RWPE2 (cell line): Measurements from ENCODE around the gene NARF.
A peak's percentile ranks its signal among the peaks of the same experiment; 100 is the strongest.
"Not testable (repeated sequence)": the region's sequence is repeated elsewhere in the genome, so short reads cannot be mapped to it uniquely, and the experiment has no call there.

Experiments
- ATAC-seq: fragments of 200-7000 bp; cut with Tn5 transposase; 3 replicates; pipeline ENCODE4 v1.9.1; 2021; ENCODE audit warnings: low read depth
- DNase-seq: peaks from one replicate; pipeline ENCODE4 v3.0.0-alpha.2; 2020; ENCODE audit warnings: low spot score
- H3K27ac ChIP-seq: fragments of 450-650 bp; 2 replicates; pipeline ENCODE4 v1.5.1; 2017; ENCODE audit warnings: mild to moderate bottlenecking; ENCODE audit not compliant: poor library complexity, severe bottlenecking
- H3K27me3 ChIP-seq: fragments of 250-450 bp; sonication (Bioruptor Pico); 2 replicates; pipeline ENCODE4 v1.5.1; 2021; ENCODE audit warnings: mild to moderate bottlenecking, moderate library complexity; ENCODE audit not compliant: insufficient read depth, poor library complexity, severe bottlenecking
- H3K36me3 ChIP-seq: fragments of 250-450 bp; sonication (Bioruptor Pico); 2 replicates; pipeline ENCODE4 v1.5.1; 2020; ENCODE audit warnings: low read depth, mild to moderate bottlenecking, moderate library complexity
- H3K4me1 ChIP-seq: fragments of 250-450 bp; sonication (Bioruptor Pico); 2 replicates; pipeline ENCODE4 v1.5.1; 2021; ENCODE audit warnings: mild to moderate bottlenecking, moderate library complexity; ENCODE audit not compliant: insufficient read depth, poor library complexity, severe bottlenecking
- H3K4me3 ChIP-seq: fragments of 250-450 bp; sonication (Bioruptor Pico); 2 replicates; pipeline ENCODE4 v1.5.1; 2021; ENCODE audit warnings: mild to moderate bottlenecking, moderate library complexity; ENCODE audit not compliant: severe bottlenecking
- H3K9me3 ChIP-seq: fragments of 250-450 bp; sonication (Bioruptor Pico); 2 replicates; pipeline ENCODE4 v1.5.1; 2021; ENCODE audit warnings: mild to moderate bottlenecking, moderate library complexity; ENCODE audit not compliant: severe bottlenecking
- CTCF ChIP-seq: fragments of 450-650 bp; IDR thresholded peaks from one replicate; pipeline ENCODE4 v1.5.1; 2017; ENCODE audit warnings: mild to moderate bottlenecking, moderate library complexity; ENCODE audit not compliant: poor library complexity, severe bottlenecking

Gene NARF

DNA sequence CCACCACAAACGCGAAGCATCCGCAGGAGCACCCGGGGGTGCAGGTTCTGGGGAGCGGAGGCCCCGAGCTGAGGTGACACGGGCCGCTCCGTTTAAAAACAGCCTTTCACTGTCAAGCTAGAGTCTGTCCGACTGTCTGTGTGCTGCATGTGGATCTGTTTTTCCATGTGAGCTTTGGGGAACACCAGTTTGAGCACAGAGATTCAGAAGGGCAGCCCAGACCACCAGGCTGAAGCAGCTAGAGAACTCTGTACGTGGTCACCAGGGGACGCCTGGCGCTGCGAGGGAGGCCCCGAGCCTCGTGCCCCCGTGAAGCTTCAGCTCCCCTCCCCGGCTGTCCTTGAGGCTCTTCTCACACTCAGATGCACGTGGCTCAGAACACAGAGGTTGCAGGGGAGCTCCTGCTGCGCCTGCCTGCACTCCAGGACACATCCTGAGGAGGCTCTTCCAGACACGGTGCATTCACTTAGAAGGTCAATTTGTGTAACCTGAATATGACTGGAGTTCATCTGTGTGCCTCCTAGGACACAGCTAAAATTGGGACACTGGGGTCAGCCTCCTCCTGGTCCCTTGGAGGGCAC is 45.3 kb downstream of the NARF start:
- Histone ChIP-seq H3K4me3 (no peak overlapping the region), H3K27ac (no peak overlapping the region), H3K9me3 (no peaks in the 10 kb centered on the region), H3K4me1 (peaks cover 15% of the 10 kb centered on the region), H3K27me3 (no peaks in the 10 kb centered on the region), H3K36me3 (no peaks in the 10 kb centered on the region)
- TF ChIP-seq CTCF, result no peak
- DNase-seq (no peak), ATAC-seq (no peak)

DNA sequence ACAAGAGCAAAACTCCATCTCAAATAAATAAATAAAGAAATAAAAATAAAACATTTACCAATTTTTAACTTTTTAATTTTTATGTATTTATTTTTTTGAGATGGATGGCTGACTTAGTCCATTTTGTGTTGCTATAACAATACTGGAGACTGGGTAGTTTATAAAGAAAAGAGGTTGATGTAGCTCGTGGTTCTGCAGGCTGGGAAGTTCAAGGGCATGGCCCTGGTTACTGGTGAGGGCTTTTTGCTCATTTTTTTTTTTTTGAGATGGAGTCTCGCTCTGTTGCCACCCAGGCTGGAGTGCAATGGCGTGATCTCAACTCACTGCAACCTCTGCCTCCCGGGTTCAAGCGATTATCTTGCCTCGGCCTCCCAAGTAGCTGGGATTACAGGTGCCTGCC is 46.8 kb downstream of the NARF start:
- no peaks in the 10 kb centered on the region for H3K9me3 ChIP-seq
- no peaks in the 10 kb centered on the region for H3K27me3 ChIP-seq
- ATAC-seq, result no peak
- no peak for DNase-seq
- H3K4me1 ChIP-seq, result peaks cover 15% of the 10 kb centered on the region
- H3K36me3 ChIP-seq, result no peaks in the 10 kb centered on the region
- no peak for TF ChIP-seq CTCF
- no peak overlapping the region for H3K4me3 ChIP-seq
- H3K27ac ChIP-seq, result no peak overlapping the region

DNA sequence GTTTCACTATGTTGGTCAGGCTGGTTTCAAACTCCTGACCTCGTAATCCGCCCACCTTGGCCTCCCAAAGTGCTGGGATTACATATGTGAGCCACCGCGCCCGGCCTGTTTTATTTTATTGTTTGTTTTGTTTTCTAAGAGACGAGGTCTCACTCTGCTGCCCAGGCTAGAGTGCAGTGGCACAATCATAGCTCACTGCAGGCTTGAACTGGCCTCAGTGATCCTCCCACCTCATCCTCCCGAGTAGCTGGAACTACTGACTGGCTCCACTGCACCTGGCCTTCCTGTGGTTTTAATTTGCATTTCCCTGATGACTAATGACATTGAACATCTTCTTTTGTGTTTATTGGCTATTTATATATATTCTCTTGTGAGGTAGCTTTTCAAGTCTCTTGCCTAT is 47.9 kb downstream of the NARF start:
- H3K36me3 ChIP-seq, H3K27ac ChIP-seq, H3K4me3 ChIP-seq, H3K9me3 ChIP-seq, DNase-seq, H3K27me3 ChIP-seq: not testable (repeated sequence)
- peaks cover 15% of the 10 kb centered on the region for H3K4me1 ChIP-seq
- ATAC-seq, result peak; percentile 72

DNA sequence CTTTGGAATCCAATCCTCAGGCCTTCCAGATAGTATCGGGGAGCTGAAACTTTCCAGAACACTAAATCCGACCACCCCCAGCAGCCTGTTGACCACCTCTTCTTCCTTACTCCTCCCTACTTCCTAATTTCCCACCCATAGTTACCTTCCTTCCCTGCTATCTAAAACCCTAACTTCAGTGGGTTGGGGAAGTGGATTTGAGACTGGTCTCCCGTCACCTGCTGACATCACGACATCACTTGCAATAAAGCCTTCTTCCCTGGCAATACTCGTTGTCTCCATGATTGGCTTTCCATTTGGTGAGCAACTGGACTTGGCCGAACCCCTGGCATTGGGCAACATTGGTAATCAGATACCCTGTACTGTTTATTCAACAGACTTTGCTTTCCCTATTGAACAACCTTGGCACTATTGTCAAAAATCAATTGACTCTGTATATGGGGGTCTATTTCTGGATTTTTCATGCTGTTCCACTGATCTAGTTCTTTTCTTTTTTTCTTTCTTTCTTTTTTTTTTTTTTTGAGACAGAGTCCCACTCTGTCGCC is 49.2 kb downstream of the NARF start:
- H3K4me3 ChIP-seq, result no peak overlapping the region
- H3K4me1 ChIP-seq, result peaks cover 7% of the 10 kb centered on the region
- H3K36me3 ChIP-seq, result no peaks in the 10 kb centered on the region
- no peaks in the 10 kb centered on the region for H3K27me3 ChIP-seq
- H3K9me3 ChIP-seq, result no peaks in the 10 kb centered on the region
- no peak overlapping the region for H3K27ac ChIP-seq
- ATAC-seq (no peak), DNase-seq (no peak)
- no peak for TF ChIP-seq CTCF

GRCh38 chr17:82511642-82512041 is 53.1 kb downstream of the NARF start:
- not testable (repeated sequence) for ATAC-seq, H3K9me3 ChIP-seq, H3K27ac ChIP-seq

GRCh38 chr17:82513864-82514263 is 55.3 kb downstream of the NARF start:
- not testable (repeated sequence) for H3K36me3 ChIP-seq, ATAC-seq, H3K4me3 ChIP-seq, H3K9me3 ChIP-seq, H3K27ac ChIP-seq, H3K27me3 ChIP-seq, DNase-seq, H3K4me1 ChIP-seq

More at GRCh38 chr17:82511642-82512041, 53.1 kb downstream of the NARF start:
- not testable (repeated sequence) for H3K36me3 ChIP-seq, H3K4me3 ChIP-seq, DNase-seq, H3K27me3 ChIP-seq, H3K4me1 ChIP-seq
